HCT116 (cell line): Measurements from ENCODE around the gene RIMS1.

Experiments
- CEBPB ChIP-seq: IDR thresholded peaks from 2 replicates; pipeline ENCODE4 v1.6.1; 2012; ENCODE audit warnings: low read depth
- EGR1 ChIP-seq: IDR thresholded peaks from 2 replicates; pipeline ENCODE4 v1.6.1; 2012; ENCODE audit warnings: low read depth
- TCF7L2 ChIP-seq: IDR thresholded peaks from 2 replicates; pipeline ENCODE4 v1.7.0; 2011; ENCODE audit warnings: borderline replicate concordance, inconsistent platforms; ENCODE audit not compliant: insufficient read depth, insufficient read length; ENCODE audit errors: extremely low read depth
- TF ChIP-seq, protein P1 (sequence below), 3 experiments: fragments of 200-600 bp in 1 of 3; sonication (generic) in 1 of 3; IDR thresholded peaks in 2 of 3; conservative IDR thresholded peaks in 1 of 3; 2 replicates each; pipeline ENCODE4 v1.5.1; 2012 to 2017; ENCODE audit warnings: low read depth in 2 of 3, low read length in 2 of 3, antibody characterized with exemption in 1 of 3, borderline replicate concordance in 1 of 3, control low read depth in 1 of 3, mild to moderate bottlenecking in 1 of 3, mixed read lengths in 1 of 3, mixed run types in 1 of 3, moderate library complexity in 1 of 3; ENCODE audit not compliant: insufficient read depth in 1 of 3

DNA sequence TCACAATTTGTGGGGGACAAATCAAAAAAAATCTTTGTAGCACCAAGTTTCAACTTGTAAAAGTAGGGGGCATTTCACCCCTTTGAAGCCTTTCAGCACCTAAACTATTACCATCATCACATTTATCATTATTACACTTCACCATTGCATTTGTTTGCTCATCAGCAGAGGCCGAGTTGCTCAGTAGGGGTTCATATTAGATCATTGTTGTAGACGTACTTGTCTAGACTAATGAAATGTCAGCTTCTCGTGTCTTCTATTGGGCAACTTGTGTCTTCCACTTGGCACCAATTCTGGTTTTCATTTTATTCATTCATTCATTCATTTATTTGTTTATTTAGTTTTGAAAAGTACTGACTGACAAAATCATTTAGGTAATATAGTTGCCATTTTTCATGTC is 397.2 kb downstream of the RIMS1 start:
- TF ChIP-seq CEBPB = no peak
- no peak for TF ChIP-seq EGR1
- TF ChIP-seq, protein P1, sequence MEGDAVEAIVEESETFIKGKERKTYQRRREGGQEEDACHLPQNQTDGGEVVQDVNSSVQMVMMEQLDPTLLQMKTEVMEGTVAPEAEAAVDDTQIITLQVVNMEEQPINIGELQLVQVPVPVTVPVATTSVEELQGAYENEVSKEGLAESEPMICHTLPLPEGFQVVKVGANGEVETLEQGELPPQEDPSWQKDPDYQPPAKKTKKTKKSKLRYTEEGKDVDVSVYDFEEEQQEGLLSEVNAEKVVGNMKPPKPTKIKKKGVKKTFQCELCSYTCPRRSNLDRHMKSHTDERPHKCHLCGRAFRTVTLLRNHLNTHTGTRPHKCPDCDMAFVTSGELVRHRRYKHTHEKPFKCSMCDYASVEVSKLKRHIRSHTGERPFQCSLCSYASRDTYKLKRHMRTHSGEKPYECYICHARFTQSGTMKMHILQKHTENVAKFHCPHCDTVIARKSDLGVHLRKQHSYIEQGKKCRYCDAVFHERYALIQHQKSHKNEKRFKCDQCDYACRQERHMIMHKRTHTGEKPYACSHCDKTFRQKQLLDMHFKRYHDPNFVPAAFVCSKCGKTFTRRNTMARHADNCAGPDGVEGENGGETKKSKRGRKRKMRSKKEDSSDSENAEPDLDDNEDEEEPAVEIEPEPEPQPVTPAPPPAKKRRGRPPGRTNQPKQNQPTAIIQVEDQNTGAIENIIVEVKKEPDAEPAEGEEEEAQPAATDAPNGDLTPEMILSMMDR (IDR thresholded peaks at IDR 0.05 in 2 of 3, conservative IDR thresholded peaks at IDR 0.05 in 1 of 3; ENCODE audit: borderline replicate concordance in 1 of 3, insufficient read depth in 1 of 3, low read depth in 2 of 3, low read length in 2 of 3) = no peak
- no peak for TF ChIP-seq TCF7L2
